HL-60/S4 (cell line): ENCODE measurements around the gene ABTB2.
"Not testable (repeated sequence)": the region's sequence is repeated elsewhere in the genome, so short reads cannot be mapped to it uniquely, and the experiment has no call there.

Experiments
- in situ Hi-C: fragments of 300-500 bp; cut with MboI; formaldehyde crosslinking; loops from 2 replicates; pipeline ENCODE4 v1.14.3; 2022; ENCODE audit warnings: low sequenced_read_pairs

ABTB2 gene

GRCh38 chr11:34180814-34181165 lies 177.0 kb downstream of the ABTB2 start:
- in situ Hi-C loops = not testable (repeated sequence)

GRCh38 chr11:34180040-34180813 lies 177.6 kb downstream of the ABTB2 start:
- in situ Hi-C loops = no loop called here

GRCh38 chr11:34179026-34179675 lies 178.7 kb downstream of the ABTB2 start:
- in situ Hi-C loops = loop anchor here (5.0 kb wide), 1 partner anchor 178 kb away; the partner anchor contains the start of gene ABTB2

- in situ Hi-C loops = loop anchor here (5.0 kb wide), 1 partner anchor 179 kb away; the partner anchor contains the start of gene ABTB2
Measured at GRCh38 chr11:34178209-34178821, 179.5 kb downstream of the ABTB2 start.

- in situ Hi-C loops = loop anchor here (5.0 kb wide), 1 partner anchor 181 kb away; the partner anchor contains the start of gene ABTB2
Measured at GRCh38 chr11:34176751-34177209, 181.0 kb downstream of the ABTB2 start.

- in situ Hi-C loops = loop anchor here (5.0 kb wide), 1 partner anchor 182 kb away; the partner anchor contains the start of gene ABTB2
Measured at GRCh38 chr11:34175284-34176019, 182.4 kb downstream of the ABTB2 start.

GRCh38 chr11:34174412-34175041 lies 183.3 kb downstream of the ABTB2 start:
- in situ Hi-C loops = loop anchor here (5.0 to 25.0 kb wide), 2 partner anchors 183 to 337 kb away; partner anchors contain the start of gene ABTB2

- in situ Hi-C loops = loop anchor here (25.0 kb wide), 1 partner anchor 336 kb away; no protein-coding TSS in a partner anchor
Measured at GRCh38 chr11:34173050-34173449, 184.8 kb downstream of the ABTB2 start.

- in situ Hi-C loops = loop anchor here (25.0 kb wide), 1 partner anchor 332 kb away; no protein-coding TSS in a partner anchor
Measured at GRCh38 chr11:34169686-34170085, 188.1 kb downstream of the ABTB2 start.

GRCh38 chr11:34168642-34169420 lies 189.0 kb downstream of the ABTB2 start:
- in situ Hi-C loops = loop anchor here (25.0 kb wide), 1 partner anchor 332 kb away; no protein-coding TSS in a partner anchor

GRCh38 chr11:34167961-34168360 lies 189.8 kb downstream of the ABTB2 start:
- in situ Hi-C loops = loop anchor here (25.0 kb wide), 1 partner anchor 331 kb away; no protein-coding TSS in a partner anchor

GRCh38 chr11:34166806-34167740 lies 190.7 kb downstream of the ABTB2 start:
- in situ Hi-C loops = loop anchor here (25.0 kb wide), 1 partner anchor 330 kb away; no protein-coding TSS in a partner anchor

GRCh38 chr11:34165786-34166555 lies 191.8 kb downstream of the ABTB2 start:
- in situ Hi-C loops = loop anchor here (25.0 kb wide), 1 partner anchor 329 kb away; no protein-coding TSS in a partner anchor

- in situ Hi-C loops = loop anchor here (25.0 kb wide), 1 partner anchor 328 kb away; no protein-coding TSS in a partner anchor
Measured at GRCh38 chr11:34165121-34165520, 192.7 kb downstream of the ABTB2 start.

- in situ Hi-C loops = loop anchor here (25.0 kb wide), 1 partner anchor 326 kb away; no protein-coding TSS in a partner anchor
Measured at GRCh38 chr11:34162856-34163255, 195.0 kb downstream of the ABTB2 start.

- in situ Hi-C loops = loop anchor here (25.0 kb wide), 1 partner anchor 325 kb away; no protein-coding TSS in a partner anchor
Measured at GRCh38 chr11:34162493-34162820, 195.4 kb downstream of the ABTB2 start.
